ENCODE results near the gene SLC25A22.

SLC25A22 gene

DNA sequence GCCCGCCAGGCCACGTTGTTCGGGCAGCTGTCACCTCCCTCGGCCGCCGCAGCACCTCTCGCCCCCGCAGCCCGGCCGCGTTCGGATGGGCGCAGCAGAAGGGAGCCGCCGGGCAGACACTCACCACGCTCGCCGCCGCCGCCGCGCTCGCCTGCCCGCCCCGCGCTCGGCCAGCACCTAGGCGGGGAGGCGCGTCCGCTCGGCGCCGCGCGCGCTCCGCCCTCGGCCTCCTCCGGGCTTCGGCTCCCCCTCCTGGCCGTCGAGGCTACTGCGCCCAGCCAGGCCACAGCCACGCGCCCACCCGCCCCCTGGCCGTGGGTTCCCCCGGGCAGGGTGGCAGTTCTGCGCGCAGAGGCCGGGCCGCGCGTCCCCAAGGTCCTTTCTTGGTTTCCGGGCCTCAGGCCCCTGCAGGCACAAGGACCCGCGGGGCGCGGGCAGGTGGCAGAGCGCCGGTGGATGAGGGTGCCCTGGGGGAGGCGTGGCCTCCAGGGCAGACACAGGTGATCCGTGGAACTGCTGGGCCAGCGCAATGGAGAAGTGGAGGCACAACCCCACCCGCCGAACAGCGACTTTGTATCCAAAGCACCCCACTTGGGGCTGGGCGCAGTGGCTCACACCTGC is at the start of gene SLC25A22:
SLC25A22 (minus strand) TSS at position 189 of the 621 bp plus-strand sequence. CDS start 3,275 bp downstream, outside the sequence.
- DNase-seq (ENCODE audit: low spot score) = peak; percentile 83

DNA sequence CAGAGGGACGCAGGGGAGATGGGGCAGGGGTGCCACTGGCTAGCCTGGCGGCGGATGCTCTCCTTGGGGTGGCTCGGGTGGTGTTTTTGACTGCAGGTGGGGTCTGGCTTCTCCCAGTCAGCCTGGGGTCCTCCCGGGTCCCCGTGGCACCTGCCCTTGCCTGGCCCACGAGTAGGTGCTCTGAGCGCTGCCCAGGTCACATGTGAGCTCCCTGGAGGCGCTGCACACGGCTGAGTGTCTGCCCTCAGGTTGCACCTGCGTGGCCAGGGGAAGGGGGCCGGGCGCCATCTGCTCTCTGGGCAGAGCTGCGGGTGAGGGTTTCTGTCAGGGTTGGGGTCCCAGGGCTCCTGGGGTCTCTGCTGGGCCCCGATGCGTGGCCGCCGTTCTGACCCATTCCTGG is 49.8 kb upstream of the SLC25A22 start:
- DNase-seq (ENCODE audit: low spot score) = no peak

DNA sequence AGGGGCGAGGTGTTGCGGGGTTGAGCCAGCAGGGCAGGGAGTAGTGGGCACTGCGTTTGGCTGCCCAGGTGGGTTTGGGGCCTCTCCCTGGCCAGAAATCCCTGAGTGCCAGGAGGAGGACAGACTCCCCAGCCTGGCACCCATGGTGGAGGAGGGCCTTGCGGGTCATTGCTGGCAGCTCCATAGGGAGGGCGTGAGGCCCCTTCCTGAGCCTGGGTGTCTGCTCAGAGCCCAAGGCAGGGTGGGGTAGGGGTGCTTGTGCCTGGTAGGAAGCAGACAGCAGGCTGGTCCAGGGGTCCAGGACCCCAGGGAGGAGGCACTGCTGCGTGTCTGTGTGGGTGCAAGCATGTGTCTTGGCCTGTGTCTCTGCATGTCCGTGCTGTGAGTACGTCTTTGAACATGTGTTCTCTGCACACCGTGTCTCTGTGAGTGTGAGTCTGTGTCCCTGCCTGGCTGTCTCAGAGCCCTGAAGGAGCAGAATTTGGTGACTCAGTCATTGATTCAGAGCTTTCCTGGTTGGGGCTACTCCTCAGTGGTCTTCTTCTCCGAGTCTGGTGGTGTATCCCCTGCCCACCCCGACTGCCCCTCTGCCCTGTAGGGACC is 48.5 kb upstream of the SLC25A22 start:
- no peak for DNase-seq (ENCODE audit: low spot score)

DNA sequence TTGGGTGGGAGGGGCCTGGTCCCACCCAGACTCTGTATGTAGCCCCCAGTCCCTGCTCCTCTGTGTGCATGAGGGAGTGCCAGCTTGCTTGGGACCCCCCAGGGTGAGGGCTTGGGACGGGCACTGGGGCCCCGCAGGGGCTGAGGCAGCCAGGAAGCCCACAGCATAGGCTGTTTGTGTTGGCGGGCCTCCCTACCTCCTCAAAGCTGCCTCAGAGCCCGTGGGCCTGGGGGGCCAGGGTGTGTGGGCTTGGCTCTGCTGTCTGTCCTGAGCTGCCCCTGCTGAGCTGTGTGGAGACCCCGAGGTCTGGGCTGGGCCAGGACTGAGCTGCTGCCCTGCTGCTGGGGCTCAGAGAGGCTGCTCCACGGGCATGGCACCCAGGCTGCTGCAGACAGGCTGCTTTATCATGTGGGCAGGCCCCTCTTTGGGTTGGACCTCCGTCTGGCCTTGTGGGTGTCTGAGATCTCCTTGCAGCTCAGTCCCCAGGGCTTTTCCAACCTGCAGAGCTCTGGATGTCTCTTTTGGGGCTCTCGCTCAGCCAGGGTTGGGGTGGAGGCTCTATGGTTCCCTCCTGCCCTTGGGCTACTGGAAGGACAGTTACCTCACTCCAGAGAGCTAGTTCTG is 47.9 kb upstream of the SLC25A22 start:
- DNase-seq (ENCODE audit: low spot score) = no peak

DNA sequence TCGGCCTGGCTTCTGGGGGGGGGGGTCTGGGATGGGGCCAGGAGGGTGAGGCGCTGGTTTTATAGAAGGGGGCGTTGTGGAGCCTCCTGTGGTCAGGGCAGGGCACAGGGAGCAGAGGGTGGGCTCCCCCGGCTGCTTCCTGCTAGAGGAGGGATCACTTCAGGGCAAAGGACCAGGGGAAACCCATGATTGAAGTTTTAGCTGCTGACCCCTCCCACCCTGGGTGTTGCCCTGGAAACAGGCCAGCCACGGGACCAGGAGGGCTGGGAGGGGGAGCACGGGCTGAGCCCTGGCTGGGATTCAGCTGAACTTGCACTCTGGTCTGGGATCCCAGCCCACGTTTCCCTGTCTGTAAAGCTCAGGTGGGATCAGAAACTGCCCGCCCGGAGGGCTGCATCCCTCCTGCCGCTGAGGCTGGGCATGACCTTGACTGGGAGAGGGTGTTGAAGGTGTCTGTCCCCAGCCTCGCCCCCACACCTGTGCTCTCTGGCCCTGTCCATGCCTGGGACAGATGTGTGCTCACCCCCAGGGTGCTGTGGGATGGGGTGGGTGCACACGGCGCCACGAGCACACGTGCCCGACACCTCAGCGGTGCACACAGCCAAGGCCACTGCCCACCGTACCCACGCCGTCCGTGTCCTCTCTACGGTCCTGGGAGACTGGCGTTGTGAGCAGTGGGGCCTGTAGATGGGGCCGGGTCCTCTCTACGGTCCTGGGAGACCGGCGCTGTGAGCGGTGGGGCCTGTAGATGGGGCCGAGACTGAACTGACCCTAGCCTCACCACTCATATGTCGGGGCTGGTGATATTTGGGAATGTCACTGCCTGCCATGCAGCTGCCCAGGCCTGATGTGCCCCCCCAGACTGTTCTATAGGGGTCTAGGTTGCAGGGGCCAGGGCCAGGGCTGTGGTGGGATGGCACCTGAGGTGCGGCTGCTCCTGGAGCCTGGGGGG is 46.9 kb upstream of the SLC25A22 start:
- DNase-seq (ENCODE audit: low spot score) = no peak

DNA sequence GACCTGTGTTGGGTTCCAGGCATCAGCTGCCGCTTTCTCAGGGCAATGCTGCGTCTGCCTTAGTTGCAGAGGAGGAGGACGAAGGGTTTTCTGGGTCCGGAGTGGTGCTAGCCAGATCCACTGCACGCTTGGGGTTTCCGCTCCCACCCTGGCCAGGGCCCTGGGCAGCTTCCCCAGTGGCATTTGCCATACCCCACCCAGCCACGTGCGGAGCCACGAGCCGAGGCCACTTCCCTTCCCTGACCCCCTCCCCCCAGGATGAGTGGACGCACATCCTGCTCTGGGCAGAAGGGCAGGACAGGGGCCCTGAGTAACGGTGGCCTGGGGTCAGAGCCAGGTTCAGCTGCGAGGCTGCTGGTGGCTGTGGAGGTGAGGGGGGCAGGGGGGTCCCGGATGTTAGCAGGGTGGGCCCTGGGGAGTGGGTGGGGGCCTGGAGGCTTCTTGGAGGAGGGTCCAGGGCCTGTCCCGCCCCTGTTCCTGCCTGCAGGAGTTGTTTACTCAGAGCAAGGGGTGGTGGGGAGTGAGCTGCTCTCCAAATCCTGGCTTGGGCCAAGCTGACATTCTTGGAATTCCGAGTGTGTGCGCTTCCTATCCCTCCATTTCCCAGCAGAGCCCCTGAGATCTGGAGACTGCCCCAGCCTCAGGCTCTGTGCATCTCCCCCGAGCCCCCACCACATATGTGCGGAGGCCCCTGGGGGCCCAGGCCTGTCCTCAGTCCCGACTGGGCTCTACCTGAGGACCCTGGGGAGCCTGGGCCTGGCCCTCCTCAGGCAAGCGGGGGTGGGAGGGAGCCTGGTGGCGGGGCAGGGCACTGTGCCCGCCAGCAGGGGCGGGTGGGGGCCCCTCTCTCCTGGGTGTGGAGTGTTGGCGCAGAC is 46.0 kb upstream of the SLC25A22 start:
- no peak for DNase-seq (ENCODE audit: low spot score)

DNA sequence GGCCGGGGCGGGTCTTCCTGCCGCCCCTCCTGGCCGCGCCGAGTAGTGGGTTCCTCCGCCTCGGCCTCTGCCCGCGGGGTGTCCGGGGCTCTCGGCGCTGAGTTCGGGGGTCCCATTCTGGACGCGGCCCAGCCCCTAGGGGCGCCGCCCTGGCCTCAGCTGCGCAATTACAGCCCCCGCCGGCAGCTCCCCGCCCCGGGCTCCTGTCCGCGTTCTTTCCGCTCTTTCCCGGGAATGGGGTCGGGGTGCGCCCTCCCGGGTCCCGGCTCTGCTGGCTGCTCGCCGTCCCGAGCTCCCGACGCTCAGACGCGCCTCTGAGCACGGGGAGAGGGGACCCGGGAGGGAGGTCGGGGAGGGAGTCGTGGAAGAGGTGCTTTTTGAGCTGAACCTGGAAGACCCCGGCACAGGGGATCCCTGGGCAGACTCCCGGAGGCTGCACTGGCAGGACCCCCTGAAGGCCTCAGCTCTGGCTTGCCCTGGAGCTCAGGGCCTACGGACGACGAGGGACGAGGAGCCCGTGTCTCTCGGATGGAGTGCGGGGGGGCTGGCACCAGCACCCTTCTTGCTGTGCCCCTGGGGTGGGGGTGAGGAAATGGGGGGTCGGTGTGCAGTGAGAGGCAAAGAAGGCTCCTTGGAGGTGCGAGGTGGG is 45.1 kb upstream of the SLC25A22 start:
- no peak for DNase-seq (ENCODE audit: low spot score)

DNA sequence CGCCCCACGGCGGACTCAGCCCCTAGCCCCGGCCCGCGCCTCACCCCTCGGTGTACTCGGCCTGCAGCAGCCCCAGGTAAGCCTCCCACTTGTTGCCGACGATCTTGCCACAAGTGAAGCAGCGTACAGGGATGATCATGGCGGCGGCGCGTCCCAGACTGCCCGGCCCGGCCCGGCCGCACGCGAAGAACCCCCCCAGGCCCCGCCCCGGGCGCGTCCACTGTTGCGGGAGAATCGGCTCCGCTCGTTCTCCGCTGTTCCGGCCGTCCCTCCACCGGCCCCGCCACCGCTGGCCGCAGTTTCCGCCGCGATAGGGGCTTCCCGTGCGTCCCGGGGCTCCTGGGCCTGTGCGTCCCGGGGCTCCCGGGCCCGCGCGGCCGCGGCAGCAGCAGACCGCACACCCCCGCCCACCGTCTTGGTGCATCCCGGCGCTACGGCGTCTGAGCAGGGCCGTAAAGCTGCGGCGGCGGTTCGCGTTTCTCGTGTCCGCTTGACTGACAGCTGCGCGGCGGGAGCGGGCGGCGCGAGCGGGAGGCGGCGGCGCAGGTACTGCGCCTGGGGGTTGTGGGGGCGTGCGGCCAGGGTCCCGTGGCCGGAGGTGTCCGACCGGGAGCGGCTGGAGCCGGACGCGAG is 44.4 kb upstream of the SLC25A22 start, which contains the start of the genes POLR2L and TSPAN4:
POLR2L (minus strand) TSS at position 160 of the 633 bp plus-strand sequence; CDS start at position 139, 21 bp downstream.
TSPAN4 (plus strand) TSS at position 483 of the 633 bp plus-strand sequence. CDS start 7,453 bp downstream, outside the sequence.
- peak; percentile 86 for DNase-seq (ENCODE audit: low spot score)

DNA sequence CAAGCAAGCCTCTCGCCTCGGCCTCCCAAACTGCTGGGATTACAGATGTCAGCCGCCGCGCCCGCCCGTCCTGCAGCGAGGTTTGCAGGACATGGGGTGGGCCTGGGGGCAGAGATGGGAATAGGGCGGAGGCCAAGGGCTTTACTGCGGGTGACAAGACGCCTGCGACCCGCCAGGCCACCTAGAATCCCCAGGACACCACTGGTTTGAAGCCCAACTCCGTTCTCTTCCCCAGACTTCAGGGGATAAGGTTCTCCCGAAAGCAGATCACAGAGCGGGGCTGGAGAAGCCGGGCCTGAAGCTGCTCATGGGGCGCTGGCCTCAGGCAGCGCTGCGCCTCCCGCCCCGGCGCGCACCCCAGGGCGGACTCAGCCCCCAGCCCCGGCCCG is 43.9 kb upstream of the SLC25A22 start:
- no peak for DNase-seq (ENCODE audit: low spot score)

DNA sequence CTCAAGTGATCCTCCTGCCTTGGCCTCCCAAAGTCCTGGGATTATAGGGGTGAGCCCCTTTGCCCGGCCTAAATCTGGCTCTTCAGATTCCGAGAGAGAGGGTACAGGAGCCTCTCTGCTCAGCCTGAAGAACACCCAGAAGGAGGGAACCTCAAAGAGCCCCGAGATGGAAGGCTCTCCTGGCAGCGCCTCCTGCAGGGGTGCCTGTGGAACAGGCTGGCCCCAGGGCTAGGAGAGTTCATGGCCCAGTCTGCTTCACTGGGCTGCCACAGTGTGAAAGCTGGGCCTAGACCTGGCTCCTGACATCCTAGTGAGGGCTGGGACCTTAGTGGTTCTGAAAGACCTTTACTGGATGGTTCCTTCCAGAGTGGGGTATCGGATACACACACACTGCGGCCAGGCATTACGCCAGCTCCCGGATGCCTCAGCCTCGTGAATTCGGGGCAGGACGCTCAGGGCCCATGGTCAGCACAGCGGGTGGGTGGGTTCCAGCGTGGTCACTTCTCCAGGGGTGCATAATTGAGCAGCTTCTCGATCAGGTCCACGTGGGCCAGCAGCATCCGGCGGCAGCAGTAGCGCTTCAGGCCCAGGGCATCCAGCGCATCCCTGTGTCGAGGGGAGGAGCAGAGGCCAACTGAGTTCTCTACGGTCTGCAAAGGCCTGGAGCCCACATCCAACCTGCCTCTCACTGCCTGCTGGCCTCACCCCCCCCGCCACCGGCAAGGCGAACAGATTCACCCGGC is 42.0 kb upstream of the SLC25A22 start:
- no peak for DNase-seq (ENCODE audit: low spot score)

DNA sequence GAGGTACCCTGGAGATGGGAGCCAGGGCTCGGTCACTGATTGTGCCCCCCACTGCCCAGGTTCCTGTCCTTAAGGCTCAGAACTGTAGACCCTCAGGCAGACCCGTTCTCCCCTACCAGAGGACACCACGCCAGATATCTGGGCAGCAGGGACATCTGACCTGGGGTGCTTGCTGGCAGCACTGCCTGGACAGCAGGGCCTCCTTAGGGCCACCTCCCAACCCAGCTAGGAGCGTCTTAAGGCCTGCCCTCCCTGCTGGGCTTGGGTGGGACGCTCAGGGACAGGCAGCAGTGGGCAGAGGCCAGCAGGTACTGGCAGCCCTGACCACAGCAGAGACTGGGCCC is 41.2 kb upstream of the SLC25A22 start:
- no peak for DNase-seq (ENCODE audit: low spot score)

DNA sequence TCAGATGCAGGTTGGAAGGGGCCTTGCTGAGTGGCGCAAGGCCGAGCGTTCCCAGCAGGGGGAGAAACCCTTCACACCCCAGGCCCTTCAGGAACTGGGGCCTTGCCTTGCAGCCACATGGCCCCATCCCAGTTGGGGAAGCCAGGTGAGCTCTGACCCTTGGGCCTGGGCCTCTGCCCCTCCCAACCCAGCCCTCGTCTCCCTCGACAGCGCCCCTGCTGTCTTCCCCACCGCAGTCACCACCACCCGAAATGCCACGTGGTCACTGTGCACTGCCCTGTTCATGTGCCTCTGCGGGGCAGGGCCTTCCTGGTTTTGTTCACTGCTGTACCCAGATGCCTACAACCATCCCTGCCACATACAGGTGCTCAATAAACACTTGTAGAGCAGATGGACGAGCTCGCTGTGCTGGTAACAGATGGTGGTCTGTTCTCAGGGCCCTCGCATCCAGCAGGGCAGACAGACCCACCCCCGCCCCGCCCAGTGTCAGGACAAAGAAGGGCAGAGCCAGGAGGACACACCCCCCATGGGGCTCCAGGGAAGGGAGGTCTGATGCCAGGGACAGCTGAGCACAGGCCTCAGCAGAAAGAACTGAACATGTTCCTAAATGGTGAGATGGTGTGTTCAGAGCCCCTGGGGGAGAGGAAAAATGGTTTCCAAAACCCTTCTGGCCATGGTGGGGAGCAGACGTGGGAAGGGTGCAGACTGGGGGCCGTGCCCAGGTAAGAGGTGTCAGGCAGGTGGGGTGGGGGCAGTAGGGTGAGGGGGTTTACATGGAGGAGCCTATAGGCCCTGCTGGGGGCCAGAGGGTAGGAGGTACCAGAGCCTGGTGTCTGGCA is 40.6 kb upstream of the SLC25A22 start:
- no peak for DNase-seq (ENCODE audit: low spot score)

DNA sequence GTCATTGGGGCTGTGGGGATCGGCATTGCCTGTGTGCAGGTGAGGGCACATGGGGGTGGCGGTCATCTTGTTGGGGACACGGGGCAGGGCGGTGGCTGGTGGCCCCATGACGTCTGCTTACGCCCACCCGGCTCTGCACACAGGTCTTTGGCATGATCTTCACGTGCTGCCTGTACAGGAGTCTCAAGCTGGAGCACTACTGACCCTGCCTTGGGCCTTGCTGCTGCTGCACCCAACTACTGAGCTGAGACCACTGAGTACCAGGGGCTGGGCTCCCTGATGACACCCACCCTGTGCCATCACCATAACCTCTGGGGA is 39.9 kb upstream of the SLC25A22 start:
- DNase-seq (ENCODE audit: low spot score) = no peak

DNA sequence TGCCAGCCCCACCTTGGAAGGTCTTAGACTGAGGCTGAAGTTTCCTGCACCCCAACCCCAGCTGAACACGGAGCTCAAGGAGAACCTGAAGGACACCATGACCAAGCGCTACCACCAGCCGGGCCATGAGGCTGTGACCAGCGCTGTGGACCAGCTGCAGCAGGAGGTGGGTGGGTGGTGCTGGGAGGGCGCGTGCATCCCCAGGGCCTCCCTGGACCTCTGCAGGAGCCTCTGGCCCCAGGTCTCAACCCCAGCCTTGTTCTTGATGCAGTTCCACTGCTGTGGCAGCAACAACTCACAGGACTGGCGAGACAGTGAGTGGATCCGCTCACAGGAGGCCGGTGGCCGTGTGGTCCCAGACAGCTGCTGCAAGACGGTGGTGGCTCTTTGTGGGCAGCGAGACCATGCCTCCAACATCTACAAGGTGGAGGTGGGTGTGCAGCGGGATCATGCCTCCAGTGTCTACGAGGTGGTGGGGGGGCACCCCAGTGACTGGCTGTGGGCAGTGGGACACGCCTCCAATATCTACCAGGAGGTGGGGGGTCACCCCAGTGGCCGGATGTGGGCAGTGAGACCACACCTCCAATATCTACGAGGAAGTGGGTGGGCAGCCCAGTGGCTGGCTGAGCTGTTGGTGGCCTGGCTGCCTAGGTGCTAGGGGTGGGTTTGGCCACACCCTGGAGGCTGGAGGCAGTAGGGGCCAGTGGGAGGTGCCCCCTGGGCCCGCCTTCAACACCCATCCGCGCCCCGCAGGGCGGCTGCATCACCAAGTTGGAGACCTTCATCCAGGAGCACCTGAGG is 39.3 kb upstream of the SLC25A22 start:
- no peak for DNase-seq (ENCODE audit: low spot score)

DNA sequence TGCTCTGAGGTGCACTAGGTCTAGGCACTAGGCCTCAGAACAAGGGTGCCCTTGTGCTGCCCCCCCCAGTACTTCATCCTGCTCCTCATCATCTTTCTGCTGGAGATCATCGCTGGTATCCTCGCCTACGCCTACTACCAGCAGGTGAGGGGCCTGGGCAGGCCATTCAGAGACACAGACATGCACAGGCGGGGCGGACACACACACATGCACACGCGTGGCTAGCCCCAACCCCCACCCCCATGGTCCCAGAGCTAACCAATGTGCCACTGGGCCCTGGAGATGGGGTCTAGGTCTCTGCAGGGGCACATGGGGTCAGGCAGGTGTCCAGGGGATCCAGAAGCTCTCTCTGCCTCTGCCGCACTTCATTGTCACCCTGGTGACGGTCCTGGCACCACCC is 38.6 kb upstream of the SLC25A22 start:
- DNase-seq (ENCODE audit: low spot score) = no peak

DNA sequence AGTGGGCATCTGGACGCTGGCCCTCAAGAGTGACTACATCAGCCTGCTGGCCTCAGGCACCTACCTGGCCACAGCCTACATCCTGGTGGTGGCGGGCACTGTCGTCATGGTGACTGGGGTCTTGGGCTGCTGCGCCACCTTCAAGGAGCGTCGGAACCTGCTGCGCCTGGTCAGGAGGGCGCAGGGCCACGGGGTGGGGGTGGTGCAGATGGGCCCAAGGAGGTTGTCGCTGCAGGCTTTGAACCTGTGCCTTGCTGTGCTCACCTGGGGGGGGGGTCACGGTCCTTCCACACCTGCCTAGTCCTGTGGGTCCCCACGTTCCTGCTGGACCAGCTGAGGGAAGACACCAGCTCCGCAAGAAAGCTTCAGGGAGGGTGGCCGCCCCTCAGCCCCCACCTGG is 38.2 kb upstream of the SLC25A22 start:
- DNase-seq (ENCODE audit: low spot score) = no peak

DNA sequence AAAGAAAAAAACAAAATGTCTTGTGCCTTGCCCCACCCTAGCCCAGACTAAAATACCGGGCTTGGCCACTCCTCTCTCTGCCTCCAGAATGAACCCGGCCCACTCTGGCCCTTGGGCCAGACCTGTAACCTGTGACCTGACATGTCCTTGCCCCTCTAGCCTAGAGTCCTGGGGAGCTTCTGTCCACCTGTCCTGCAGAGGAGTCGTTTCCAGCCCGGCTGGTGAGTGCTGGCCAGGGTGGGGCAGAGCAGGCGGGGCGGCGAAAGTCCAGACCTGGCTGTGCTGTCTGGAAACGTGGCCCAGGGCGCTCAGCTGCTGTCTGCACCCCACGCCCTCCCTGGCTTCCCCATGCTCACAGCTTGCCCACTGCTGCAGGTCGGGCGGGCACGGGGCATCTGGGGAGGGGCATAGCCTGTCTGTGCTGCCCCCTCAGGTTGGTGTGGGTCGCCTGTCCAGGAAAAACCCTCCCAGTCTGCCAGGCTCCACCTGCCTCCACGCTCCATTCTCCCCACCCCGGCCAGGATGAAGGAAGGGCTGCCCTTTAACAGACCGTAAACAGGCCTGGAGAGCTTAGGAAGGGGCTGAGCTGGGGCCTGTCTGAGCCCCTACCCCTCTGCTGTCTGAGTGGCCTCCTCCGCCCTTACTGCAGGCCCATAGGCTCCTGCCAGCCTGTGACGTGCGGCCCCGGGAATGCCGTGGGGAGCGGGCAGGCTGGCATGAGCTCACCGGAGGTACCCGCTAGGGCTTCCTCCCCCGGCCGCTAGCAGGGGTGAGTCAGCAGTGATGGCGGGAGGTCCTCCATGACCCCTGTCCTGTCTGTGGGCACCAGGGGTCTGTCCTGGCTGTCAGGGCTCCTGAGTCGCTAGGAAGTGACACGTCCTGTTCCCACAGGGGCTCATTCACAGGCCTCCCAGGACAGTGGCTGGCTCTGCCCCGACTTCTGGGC is 36.6 kb upstream of the SLC25A22 start:
- DNase-seq (ENCODE audit: low spot score) = no peak
